ENCODE data around the gene ERCC6L2.

Gene ERCC6L2

GRCh38 chr9:95880021-95880690, 4.7 kb downstream of the ERCC6L2 start:
- Histone ChIP-seq H3K27me3 (ENCODE audit: insufficient read depth, low read depth) (no peaks in the 10 kb centered on the region), H3K79me2 (ENCODE audit: insufficient read depth, low read depth) (peaks cover 12% of the 10 kb centered on the region; the same call in 1 of the 2 replicates), H3K36me3 (ENCODE audit: insufficient read depth) (no peaks in the 10 kb centered on the region), H3K9ac (no peak overlapping the region), H4K20me1 (ENCODE audit: insufficient read depth) (no peaks in the 10 kb centered on the region), H3K4me1 (ENCODE audit: low read depth, poor library complexity, severe bottlenecking) (no peaks in the 10 kb centered on the region), H3K27ac (no peak overlapping the region), H3K4me2 (no peak overlapping the region), H3K4me3 (IDR thresholded peaks at IDR 0.05; ENCODE audit: insufficient read depth, low read depth, low read length) (no peak overlapping the region), H2AFZ (ENCODE audit: low read depth) (no peak overlapping the region)
- no peak for TF ChIP-seq CTCF (conservative IDR thresholded peaks at IDR 0.05; ENCODE audit: low read depth, low read length)

GRCh38 chr9:95887926-95888497, 12.5 kb downstream of the ERCC6L2 start:
- Histone ChIP-seq H3K36me3 (ENCODE audit: insufficient read depth) (no peaks in the 10 kb centered on the region), H3K4me2 (0 out of 2 replicates have a peak overlapping the region, but pooled peaks have one; percentile 0)

GRCh38 chr9:95890594-95890993, 15.1 kb downstream of the ERCC6L2 start:
- Histone ChIP-seq H3K27ac (no peak overlapping the region), H3K4me2 (no peak overlapping the region), H3K4me1 (ENCODE audit: low read depth, poor library complexity, severe bottlenecking) (peaks cover 19% of the 10 kb centered on the region), H4K20me1 (ENCODE audit: insufficient read depth) (no peaks in the 10 kb centered on the region), H3K9ac (no peak overlapping the region), H3K27me3 (ENCODE audit: insufficient read depth, low read depth) (no peaks in the 10 kb centered on the region), H2AFZ (ENCODE audit: low read depth) (no peak overlapping the region), H3K36me3 (ENCODE audit: insufficient read depth) (no peaks in the 10 kb centered on the region), H3K79me2 (ENCODE audit: insufficient read depth, low read depth) (0 out of 2 replicates have a peak, but pooled peaks cover 4% of the 10 kb centered on the region), H3K4me3 (IDR thresholded peaks at IDR 0.05; ENCODE audit: insufficient read depth, low read depth, low read length) (no peak overlapping the region)
- no peak for TF ChIP-seq CTCF (conservative IDR thresholded peaks at IDR 0.05; ENCODE audit: low read depth, low read length)

More at GRCh38 chr9:95887926-95888497, 12.5 kb downstream of the ERCC6L2 start:
- no peak overlapping the region for H3K9ac ChIP-seq
- no peaks in the 10 kb centered on the region for H4K20me1 ChIP-seq (ENCODE audit: insufficient read depth)
- H3K27ac ChIP-seq, result no peak overlapping the region
- H3K27me3 ChIP-seq (ENCODE audit: insufficient read depth, low read depth), result no peaks in the 10 kb centered on the region
- H3K4me3 ChIP-seq (IDR thresholded peaks at IDR 0.05; ENCODE audit: insufficient read depth, low read depth, low read length), result no peak overlapping the region
- no peak overlapping the region for H2AFZ ChIP-seq (ENCODE audit: low read depth)
- H3K4me1 ChIP-seq (ENCODE audit: low read depth, poor library complexity, severe bottlenecking), result peaks cover 19% of the 10 kb centered on the region
- no peak for TF ChIP-seq CTCF (conservative IDR thresholded peaks at IDR 0.05; ENCODE audit: low read depth, low read length)
- H3K79me2 ChIP-seq (ENCODE audit: insufficient read depth, low read depth), result no peaks in the 10 kb centered on the region

GRCh38 chr9:95891067-95891671, 15.7 kb downstream of the ERCC6L2 start:
- Histone ChIP-seq H3K4me2 (no peak overlapping the region), H3K4me1 (ENCODE audit: low read depth, poor library complexity, severe bottlenecking) (peaks cover 23% of the 10 kb centered on the region), H3K79me2 (ENCODE audit: insufficient read depth, low read depth) (0 out of 2 replicates have a peak, but pooled peaks cover 4% of the 10 kb centered on the region), H3K9ac (no peak overlapping the region), H3K27ac (no peak overlapping the region), H2AFZ (ENCODE audit: low read depth) (no peak overlapping the region), H3K36me3 (ENCODE audit: insufficient read depth) (no peaks in the 10 kb centered on the region), H3K27me3 (ENCODE audit: insufficient read depth, low read depth) (no peaks in the 10 kb centered on the region), H4K20me1 (ENCODE audit: insufficient read depth) (no peaks in the 10 kb centered on the region), H3K4me3 (IDR thresholded peaks at IDR 0.05; ENCODE audit: insufficient read depth, low read depth, low read length) (no peak overlapping the region)
- no peak for TF ChIP-seq CTCF (conservative IDR thresholded peaks at IDR 0.05; ENCODE audit: low read depth, low read length)

Measured in KMS-11 (cell line).